GM19240 (cell line): ENCODE measurements around the gene ERICH6.
"Not testable (repeated sequence)": the region's sequence is repeated elsewhere in the genome, so short reads cannot be mapped to it uniquely, and the experiment has no call there.

ENCODE experiments used
- DNase-seq: peaks from one replicate; pipeline ENCODE4 v3.0.0; 2011; ENCODE audit warnings: low spot score; ENCODE audit not compliant: insufficient read length

The ERICH6 gene

GRCh38 chr3:150682279-150682678 lies 21.4 kb downstream of the ERICH6 start:
- no peak for DNase-seq

- no peak for DNase-seq
These were observed 22.7 kb downstream of the ERICH6 start for GRCh38 chr3:150681057-150681456.

GRCh38 chr3:150680562-150680961 lies 23.2 kb downstream of the ERICH6 start:
- no peak for DNase-seq

- no peak for DNase-seq
These were observed 28.1 kb downstream of the ERICH6 start for GRCh38 chr3:150675587-150675986.

- no peak for DNase-seq
These were observed 29.8 kb downstream of the ERICH6 start for GRCh38 chr3:150673966-150674365.

GRCh38 chr3:150666167-150666566 lies 37.6 kb downstream of the ERICH6 start:
- no peak for DNase-seq

GRCh38 chr3:150663461-150663860 lies 40.3 kb downstream of the ERICH6 start:
- DNase-seq: no peak

GRCh38 chr3:150662410-150663200 lies 41.1 kb downstream of the ERICH6 start:
- no peak for DNase-seq

- DNase-seq: no peak
These were observed 47.4 kb downstream of the ERICH6 start for GRCh38 chr3:150656316-150656715.

GRCh38 chr3:150653110-150653561 lies 50.6 kb downstream of the ERICH6 start:
- no peak for DNase-seq

GRCh38 chr3:150640256-150640655 lies 63.5 kb downstream of the ERICH6 start:
- DNase-seq: no peak

- DNase-seq: no peak
These were observed 64.5 kb downstream of the ERICH6 start for GRCh38 chr3:150639262-150639661.

- DNase-seq: no peak
These were observed 67.5 kb downstream of the ERICH6 start for GRCh38 chr3:150636258-150636657.

- DNase-seq: no peak
These were observed 68.2 kb downstream of the ERICH6 start for GRCh38 chr3:150635526-150635925.

GRCh38 chr3:150635076-150635475 lies 68.6 kb downstream of the ERICH6 start:
- no peak for DNase-seq

GRCh38 chr3:150631515-150632221 lies 72.1 kb downstream of the ERICH6 start:
- no peak for DNase-seq

GRCh38 chr3:150627557-150627956 lies 76.2 kb downstream of the ERICH6 start:
- DNase-seq: no peak

- DNase-seq: no peak
These were observed 77.4 kb downstream of the ERICH6 start for GRCh38 chr3:150626148-150626930.

GRCh38 chr3:150623945-150624344 lies 79.8 kb downstream of the ERICH6 start:
- no peak for DNase-seq

GRCh38 chr3:150622955-150623354 lies 80.8 kb downstream of the ERICH6 start:
- DNase-seq: not testable (repeated sequence)

GRCh38 chr3:150620002-150620689 lies 83.6 kb downstream of the ERICH6 start:
- no peak for DNase-seq
